GM18508 (cell line): ENCODE results near the gene GAMT.
A peak's percentile ranks its signal among the peaks of the same experiment; 100 is the strongest.
"Not testable (repeated sequence)": the region's sequence is repeated elsewhere in the genome, so short reads cannot be mapped to it uniquely, and the experiment has no call there.

ENCODE experiments used
- ATAC-seq: cut with Tn5 transposase; IDR thresholded peaks from one replicate; pipeline ENCODE4 v1.9.1; 2021; ENCODE audit warnings: moderate number of reproducible peaks; ENCODE audit not compliant: insufficient read depth, unreplicated experiment

The GAMT gene

GRCh38 chr19:1420590-1420989 is 19.2 kb upstream of the GAMT start:
- no peak for ATAC-seq

DNA sequence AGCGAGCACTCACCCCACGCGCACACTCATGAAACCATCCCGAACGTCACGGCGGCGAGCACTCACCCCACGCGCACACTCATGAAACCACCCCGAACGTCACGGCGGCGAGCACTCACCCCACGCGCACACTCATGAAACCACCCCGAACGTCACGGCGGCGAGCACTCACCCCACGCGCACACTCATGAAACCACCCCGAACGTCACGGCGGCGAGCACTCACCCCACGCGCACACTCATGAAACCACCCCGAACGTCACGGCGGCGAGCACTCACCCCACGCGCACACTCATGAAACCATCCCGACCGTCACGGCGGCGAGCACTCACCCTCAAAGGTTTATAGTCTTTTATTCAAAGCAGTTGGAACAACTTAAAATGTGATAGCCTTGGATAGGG is 18.7 kb upstream of the GAMT start:
- not testable (repeated sequence) for ATAC-seq

DNA sequence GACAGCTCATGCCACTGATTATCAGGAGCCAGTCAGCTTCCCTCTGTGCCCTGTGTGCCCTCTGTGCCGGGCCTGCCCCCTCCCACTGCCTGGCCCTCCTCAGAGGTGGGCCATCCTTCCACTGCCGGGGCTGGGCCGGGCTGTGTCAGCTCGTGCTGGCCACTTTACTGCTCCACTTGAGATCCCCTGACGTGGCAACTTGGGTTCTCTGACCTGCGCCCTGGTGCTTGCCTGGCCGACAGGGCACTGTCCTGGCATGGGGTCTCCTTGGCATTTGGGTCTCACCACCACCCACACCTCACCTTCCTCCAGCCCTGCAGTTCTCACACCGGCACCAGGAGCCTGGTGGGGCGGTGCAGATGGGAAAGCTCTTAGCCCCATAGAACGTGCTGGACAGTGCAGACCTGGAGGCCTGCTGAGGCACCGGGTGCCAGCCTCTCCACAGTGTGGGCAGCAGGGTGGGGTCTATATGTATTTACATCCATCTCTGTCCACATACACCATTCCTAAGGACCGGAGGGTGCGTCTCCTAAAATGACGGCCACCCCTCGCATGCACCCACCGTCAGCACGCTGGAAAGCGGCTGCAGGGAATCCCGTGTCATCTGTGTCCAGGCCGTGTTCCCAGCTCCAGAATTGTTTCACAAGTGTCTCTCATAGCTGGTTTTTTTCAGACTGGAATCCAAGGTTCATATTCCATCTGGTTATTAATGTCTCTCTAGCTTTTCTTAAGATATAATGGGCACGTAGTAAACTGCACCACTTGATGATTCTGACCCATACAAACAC is 17.8 kb upstream of the GAMT start:
- ATAC-seq = no peak

- no peak for ATAC-seq
Measured at GRCh38 chr19:1418496-1418775, 17.1 kb upstream of the GAMT start.

DNA sequence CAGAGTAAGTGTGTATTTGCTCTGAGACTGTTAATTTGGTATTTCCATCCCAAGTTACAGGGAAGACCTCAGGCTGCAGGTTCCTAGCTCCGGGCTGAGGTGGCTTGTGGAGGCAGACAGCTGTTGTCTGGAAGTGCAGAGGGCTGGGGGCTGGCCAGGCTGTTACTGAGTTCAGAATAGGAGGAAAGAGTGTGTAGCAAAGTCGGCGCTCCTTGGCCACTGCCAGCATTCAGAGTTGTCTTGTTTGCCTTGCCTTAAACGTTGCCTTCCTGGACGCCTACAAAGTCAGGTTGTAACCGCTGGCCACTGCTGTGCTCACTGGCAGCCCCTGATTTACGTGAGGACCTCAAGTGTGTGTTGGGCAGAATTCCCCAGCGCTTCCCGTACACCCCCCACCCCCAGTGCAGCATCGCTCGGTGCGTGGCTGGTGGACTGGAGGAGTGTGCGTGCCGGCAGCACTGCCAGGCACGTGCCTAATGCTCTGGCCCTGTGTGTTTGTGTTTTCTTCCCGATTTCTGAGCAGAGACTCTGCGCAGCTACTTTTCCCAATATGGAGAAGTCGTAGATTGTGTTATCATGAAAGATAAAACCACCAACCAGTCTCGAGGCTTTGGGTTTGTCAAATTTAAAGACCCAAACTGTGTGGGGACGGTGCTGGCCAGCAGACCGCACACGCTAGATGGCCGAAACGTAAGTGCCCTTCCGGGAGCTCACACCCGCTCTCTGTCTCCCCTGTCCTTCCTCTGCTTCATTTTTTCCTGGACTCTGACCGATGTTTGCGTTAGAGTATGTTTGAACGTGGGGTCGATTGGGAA is 16.5 kb upstream of the GAMT start:
- ATAC-seq = no peak

DNA sequence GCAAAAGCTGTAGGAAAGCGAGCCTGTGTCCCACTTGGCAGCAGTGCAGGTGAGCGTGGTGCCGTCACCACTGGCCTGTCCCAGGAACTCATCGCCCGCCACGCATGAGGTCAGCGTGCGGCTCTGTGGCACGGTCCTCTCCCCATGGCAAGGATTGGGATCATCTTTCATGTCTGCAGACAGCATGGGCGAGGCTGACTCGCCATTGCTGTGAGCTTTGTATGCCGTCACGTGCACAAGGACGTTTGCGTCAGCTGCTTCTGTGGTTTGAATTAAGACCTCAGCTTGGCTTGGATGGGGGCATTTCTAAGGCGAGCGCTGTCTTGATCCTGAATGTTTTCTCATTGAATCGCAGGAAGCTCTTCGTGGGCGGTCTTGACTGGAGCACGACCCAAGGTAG is 15.8 kb upstream of the GAMT start:
- ATAC-seq = no peak

GRCh38 chr19:1416014-1416841 is 14.9 kb upstream of the GAMT start:
- no peak for ATAC-seq

DNA sequence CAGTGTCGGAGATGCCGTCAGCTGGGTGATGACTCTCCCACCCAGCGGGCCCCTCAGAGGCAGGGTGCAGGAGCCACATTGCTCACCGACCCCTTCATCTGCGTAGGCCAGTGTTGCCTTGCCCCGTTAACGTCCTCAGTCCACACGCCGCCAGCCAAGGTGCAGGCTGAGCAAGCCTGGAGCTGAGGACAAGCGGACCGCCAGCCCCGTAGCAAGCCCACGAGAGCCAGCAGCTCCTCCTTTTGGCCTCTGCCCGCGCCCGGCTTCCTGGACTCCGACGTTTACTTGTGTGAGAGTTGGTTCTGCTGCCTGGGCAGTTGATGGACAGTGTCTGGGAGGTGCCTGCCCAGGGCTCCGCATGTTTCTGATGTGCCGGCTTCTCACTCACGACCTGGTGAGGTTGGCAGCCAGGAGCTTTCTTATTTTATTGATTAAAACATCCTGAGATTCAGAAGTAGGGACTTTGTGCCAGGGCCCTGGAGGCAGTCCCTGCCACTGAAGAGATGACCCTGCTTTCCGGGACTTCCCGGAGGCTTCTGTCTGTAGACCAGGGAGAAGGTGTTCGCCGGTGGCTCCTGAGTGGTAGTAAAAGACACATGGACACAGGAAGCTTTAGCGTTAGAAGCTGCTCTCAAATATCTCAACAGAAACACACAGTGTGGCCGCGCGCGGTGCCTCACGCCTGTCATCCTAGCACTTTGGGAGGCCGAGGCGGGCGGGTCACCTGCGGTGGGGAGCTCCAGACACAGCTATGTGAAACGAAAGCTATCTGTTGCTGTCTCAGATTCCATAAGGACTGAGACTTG is 11.9 kb upstream of the GAMT start:
- ATAC-seq = no peak

- ATAC-seq = no peak
Measured at GRCh38 chr19:1412323-1412923, 11.1 kb upstream of the GAMT start.

GRCh38 chr19:1411255-1412191 is 10.2 kb upstream of the GAMT start:
- ATAC-seq = no peak

- ATAC-seq = no peak
Measured at GRCh38 chr19:1410789-1411188, 9.4 kb upstream of the GAMT start.

DNA sequence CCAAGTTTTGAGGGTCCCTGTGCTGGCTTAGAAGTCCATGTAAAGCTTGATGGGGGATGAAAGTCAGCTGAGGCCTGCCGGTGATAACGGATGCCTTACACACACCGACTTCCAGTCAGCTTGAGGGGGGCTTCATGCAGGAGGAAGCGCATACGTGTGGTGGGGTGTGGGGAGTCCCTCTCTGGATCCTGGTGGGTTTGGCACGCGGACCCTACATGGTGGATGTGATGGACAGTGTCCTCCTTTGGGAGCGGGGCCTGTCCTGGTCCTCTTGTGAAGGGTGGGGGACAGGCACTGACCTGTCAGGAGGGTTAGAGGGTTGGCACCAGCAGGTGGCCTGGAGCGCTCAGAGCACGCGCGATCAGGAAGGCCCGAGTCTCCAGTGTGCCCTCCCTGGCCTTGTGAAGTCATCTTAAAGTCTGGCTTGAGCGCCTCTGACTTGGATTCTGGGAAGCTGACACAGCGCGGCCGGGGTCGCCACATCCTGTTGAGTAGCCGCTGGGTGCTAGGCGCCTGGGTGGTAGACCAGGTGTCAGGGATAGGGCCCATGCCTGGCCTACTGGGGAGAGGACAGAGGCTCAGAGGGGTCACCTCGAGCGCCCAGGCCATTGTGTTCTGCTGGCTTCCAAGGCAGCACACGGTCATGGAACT is 8.9 kb upstream of the GAMT start:
- ATAC-seq = no peak

- no peak for ATAC-seq
Measured at GRCh38 chr19:1409204-1410005, 8.1 kb upstream of the GAMT start.

DNA sequence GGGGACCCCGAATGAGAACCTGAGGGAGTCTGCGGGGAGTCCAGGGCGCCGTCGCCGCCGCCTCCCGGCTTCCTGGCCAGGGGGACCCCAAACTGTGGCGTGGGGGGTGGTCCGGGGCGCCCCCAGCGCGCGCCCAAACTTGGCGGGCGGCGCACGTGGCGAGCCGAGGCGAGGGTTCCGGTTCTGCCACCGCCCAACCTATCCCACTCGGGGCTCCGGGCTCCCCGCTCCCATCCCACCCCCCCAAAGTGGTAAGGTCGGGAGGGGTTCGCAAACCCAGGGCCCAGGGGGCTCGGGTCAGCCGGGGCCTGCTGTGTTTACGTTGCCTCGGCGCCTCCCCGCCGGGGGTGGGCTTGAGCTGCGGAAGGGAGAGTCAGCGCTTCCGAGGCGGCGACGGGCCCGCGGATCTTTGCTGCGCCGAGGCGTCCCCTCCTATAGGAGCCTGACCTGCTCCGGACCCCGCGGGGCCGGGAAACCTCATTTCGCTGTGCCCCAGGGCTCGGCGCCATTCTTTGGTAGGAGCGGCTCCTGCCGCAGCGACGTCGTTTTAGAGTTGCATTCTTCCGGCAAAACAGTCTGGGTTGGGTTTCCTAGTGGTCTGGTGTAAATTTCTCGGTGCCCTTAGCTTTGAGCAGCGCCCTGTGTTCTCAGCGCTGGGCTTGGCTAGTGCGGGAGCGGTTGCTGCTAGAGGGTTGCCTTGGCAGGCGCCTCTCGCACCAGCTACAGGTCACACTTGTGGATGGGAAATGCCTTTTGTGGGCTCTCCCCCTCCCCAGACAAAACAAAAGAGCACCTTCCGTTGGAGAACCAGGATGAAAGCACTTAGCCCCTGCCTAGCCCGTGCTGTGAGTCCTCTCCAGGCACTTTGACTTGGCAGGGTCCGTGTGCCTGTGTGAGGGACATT is 7.2 kb upstream of the GAMT start:
- ATAC-seq = no peak

GRCh38 chr19:1407528-1408299 is 6.4 kb upstream of the GAMT start, which contains the start of gene DAZAP1:
Gene DAZAP1 (plus strand): TSS chr19:1407586. CDS start chr19:1407774, 188 bp downstream.
- peak; percentile 7 for ATAC-seq
